Activated CD4-positive, CD25-positive, alpha-beta regulatory T cell (primary cell): ENCODE results near the gene EPHA1.

Source experiments
- DNase-seq, 4 experiments: peaks; one replicate each; lab custom pipeline; 2025; lab: John Stamatoyannopoulos, UW

The EPHA1 gene

GRCh38 chr7:143408686-143409561 is at the start of gene EPHA1:
EPHA1 (minus strand) TSS chr7:143408856; CDS start chr7:143408805, 51 bp downstream.
- peak in 3 of 4 experiments; percentile 12 to 32 (median 18) for DNase-seq

GRCh38 chr7:143458263-143458662 is 49.6 kb upstream of the EPHA1 start:
- no peak for DNase-seq

GRCh38 chr7:143456992-143457793 is 48.5 kb upstream of the EPHA1 start:
- DNase-seq: no peak

GRCh38 chr7:143455942-143456341 is 47.3 kb upstream of the EPHA1 start:
- no peak for DNase-seq

GRCh38 chr7:143455491-143455890 is 46.8 kb upstream of the EPHA1 start:
- DNase-seq: no peak

GRCh38 chr7:143454091-143454680 is 45.5 kb upstream of the EPHA1 start:
- DNase-seq: no peak

- no peak for DNase-seq
Measured at GRCh38 chr7:143452495-143452894, 43.8 kb upstream of the EPHA1 start.

- DNase-seq: no peak
Measured at GRCh38 chr7:143451746-143452145, 43.1 kb upstream of the EPHA1 start.

- DNase-seq: no peak
Measured at GRCh38 chr7:143451122-143451521, 42.5 kb upstream of the EPHA1 start.

GRCh38 chr7:143449793-143450192 is 41.1 kb upstream of the EPHA1 start:
- DNase-seq: no peak

- DNase-seq: no peak
Measured at GRCh38 chr7:143448429-143448828, 39.8 kb upstream of the EPHA1 start.

GRCh38 chr7:143447466-143447865 is 38.8 kb upstream of the EPHA1 start:
- DNase-seq: no peak

- DNase-seq: no peak
Measured at GRCh38 chr7:143444785-143445184, 36.1 kb upstream of the EPHA1 start.

- DNase-seq: no peak
Measured at GRCh38 chr7:143444063-143444782, 35.6 kb upstream of the EPHA1 start.

- DNase-seq: no peak
Measured at GRCh38 chr7:143443153-143443552, 34.5 kb upstream of the EPHA1 start, which contains the start of gene TAS2R60. TAS2R60 (plus strand) TSS chr7:143443453; CDS start chr7:143443453, 0 bp downstream.

GRCh38 chr7:143439866-143440265 is 31.2 kb upstream of the EPHA1 start:
- DNase-seq: no peak

- DNase-seq: no peak
Measured at GRCh38 chr7:143437578-143437977, 28.9 kb upstream of the EPHA1 start.

GRCh38 chr7:143436325-143436946 is 27.8 kb upstream of the EPHA1 start:
- no peak for DNase-seq

GRCh38 chr7:143435266-143435665 is 26.6 kb upstream of the EPHA1 start:
- no peak for DNase-seq

- DNase-seq: no peak
Measured at GRCh38 chr7:143434660-143435059, 26.0 kb upstream of the EPHA1 start.

- no peak for DNase-seq
Measured at GRCh38 chr7:143433759-143434158, 25.1 kb upstream of the EPHA1 start.
